CD8-positive, alpha-beta memory T cell (primary cell): ENCODE measurements around the gene SLC31A2. TPM values are rescaled to one million over a fixed set of nuclear protein-coding genes. Genes with fewer than 3 reads are reported as not detected.
"Not testable (repeated sequence)": the region's sequence is repeated elsewhere in the genome, so short reads cannot be mapped to it uniquely, and the experiment has no call there.

Experiments
- CTCF ChIA-PET: fragments of 350-600 bp; sonication (Branson Sonifier 250); formaldehyde crosslinking; loops from one replicate; lab custom pipeline; 2021; ENCODE audit warnings: antibody characterized with exemption; lab: Charles Lee
- POLR2A ChIA-PET: fragments of 350-600 bp; sonication (Branson Sonifier 250); formaldehyde crosslinking; loops from one replicate; lab custom pipeline; 2021; ENCODE audit warnings: antibody characterized with exemption; lab: Charles Lee
- DNase-seq, 5 donors: peaks; one replicate each; pipeline versions ENCODE4 v3.0.0 to v3.0.0-alpha.2; 2020 to 2022; ENCODE audit warnings: mixed read lengths in 1 of 5
- H3K27ac ChIP-seq: one replicate; pipeline ENCODE4 v1.7.0; 2013; ENCODE audit warnings: low read depth, mild to moderate bottlenecking, low read length, moderate library complexity
- H3K27me3 ChIP-seq: 2 replicates; pipeline ENCODE4 v1.7.0; 2013; ENCODE audit warnings: low read length, mild to moderate bottlenecking; ENCODE audit not compliant: insufficient read depth, poor library complexity, severe bottlenecking
- H3K36me3 ChIP-seq: 2 replicates; pipeline ENCODE4 v1.7.0; 2013; ENCODE audit warnings: mild to moderate bottlenecking, low read length, moderate library complexity; ENCODE audit not compliant: insufficient read depth
- H3K4me1 ChIP-seq: 2 replicates; pipeline ENCODE4 v1.7.0; 2013; ENCODE audit warnings: mild to moderate bottlenecking, low read length, moderate library complexity; ENCODE audit not compliant: insufficient read depth
- H3K4me3 ChIP-seq: 2 replicates; pipeline ENCODE4 v1.7.0; 2013; ENCODE audit warnings: mild to moderate bottlenecking, low read length
- H3K9me3 ChIP-seq: 2 replicates; pipeline ENCODE4 v1.7.0; 2013; ENCODE audit warnings: mild to moderate bottlenecking, low read length
- H3K27ac Mint-ChIP-seq, 8 donors: one replicate each; pipeline ENCODE4 v1.8.0; 2020 to 2021; ENCODE audit warnings: mixed read lengths in 8 of 8, mild to moderate bottlenecking in 6 of 8, inconsistent platforms in 3 of 8, moderate library complexity in 3 of 8
- H3K27me3 Mint-ChIP-seq, 2 donors: one replicate each; pipeline ENCODE4 v1.8.0; 2020 to 2021; ENCODE audit warnings: mixed read lengths in 2 of 2, mild to moderate bottlenecking in 1 of 2, moderate library complexity in 1 of 2
- H3K36me3 Mint-ChIP-seq, 3 donors: one replicate each; pipeline ENCODE4 v1.8.0; 2020 to 2021; ENCODE audit warnings: mixed read lengths in 3 of 3, inconsistent platforms in 1 of 3, mild to moderate bottlenecking in 1 of 3
- H3K4me1 Mint-ChIP-seq, 3 donors: one replicate each; pipeline ENCODE4 v1.8.0; 2020 to 2021; ENCODE audit warnings: mixed read lengths in 3 of 3, inconsistent platforms in 1 of 3, mild to moderate bottlenecking in 1 of 3
- H3K4me3 Mint-ChIP-seq, 7 donors: one replicate each; pipeline ENCODE4 v1.8.0; 2020 to 2021; ENCODE audit warnings: mixed read lengths in 7 of 7, mild to moderate bottlenecking in 6 of 7, moderate library complexity in 4 of 7, inconsistent platforms in 2 of 7
- H3K9me3 Mint-ChIP-seq, 5 donors: one replicate each; pipeline ENCODE4 v1.8.0; 2020 to 2022; ENCODE audit warnings: mixed read lengths in 5 of 5, mild to moderate bottlenecking in 3 of 5, moderate library complexity in 2 of 5, inconsistent platforms in 1 of 5
- polyA plus RNA-seq: library from polyadenylated mRNA; unstranded; fragments of 300-500 nt; fragmentation: Illumina TruSeq; gene quantifications from one replicate; pipeline ENCODE4 v1.2.3, GENCODE V29; 2021
- total RNA-seq, 2 experiments: library from RNA; stranded (reverse); gene quantifications; one replicate each; pipeline ENCODE4 v1.2.3, GENCODE V29; 2021

Gene SLC31A2, protein sequence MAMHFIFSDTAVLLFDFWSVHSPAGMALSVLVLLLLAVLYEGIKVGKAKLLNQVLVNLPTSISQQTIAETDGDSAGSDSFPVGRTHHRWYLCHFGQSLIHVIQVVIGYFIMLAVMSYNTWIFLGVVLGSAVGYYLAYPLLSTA
- total RNA-seq (1 to 10 TPM; 5.4 to 5.9 TPM), polyA plus RNA-seq (5.2 TPM)

DNA sequence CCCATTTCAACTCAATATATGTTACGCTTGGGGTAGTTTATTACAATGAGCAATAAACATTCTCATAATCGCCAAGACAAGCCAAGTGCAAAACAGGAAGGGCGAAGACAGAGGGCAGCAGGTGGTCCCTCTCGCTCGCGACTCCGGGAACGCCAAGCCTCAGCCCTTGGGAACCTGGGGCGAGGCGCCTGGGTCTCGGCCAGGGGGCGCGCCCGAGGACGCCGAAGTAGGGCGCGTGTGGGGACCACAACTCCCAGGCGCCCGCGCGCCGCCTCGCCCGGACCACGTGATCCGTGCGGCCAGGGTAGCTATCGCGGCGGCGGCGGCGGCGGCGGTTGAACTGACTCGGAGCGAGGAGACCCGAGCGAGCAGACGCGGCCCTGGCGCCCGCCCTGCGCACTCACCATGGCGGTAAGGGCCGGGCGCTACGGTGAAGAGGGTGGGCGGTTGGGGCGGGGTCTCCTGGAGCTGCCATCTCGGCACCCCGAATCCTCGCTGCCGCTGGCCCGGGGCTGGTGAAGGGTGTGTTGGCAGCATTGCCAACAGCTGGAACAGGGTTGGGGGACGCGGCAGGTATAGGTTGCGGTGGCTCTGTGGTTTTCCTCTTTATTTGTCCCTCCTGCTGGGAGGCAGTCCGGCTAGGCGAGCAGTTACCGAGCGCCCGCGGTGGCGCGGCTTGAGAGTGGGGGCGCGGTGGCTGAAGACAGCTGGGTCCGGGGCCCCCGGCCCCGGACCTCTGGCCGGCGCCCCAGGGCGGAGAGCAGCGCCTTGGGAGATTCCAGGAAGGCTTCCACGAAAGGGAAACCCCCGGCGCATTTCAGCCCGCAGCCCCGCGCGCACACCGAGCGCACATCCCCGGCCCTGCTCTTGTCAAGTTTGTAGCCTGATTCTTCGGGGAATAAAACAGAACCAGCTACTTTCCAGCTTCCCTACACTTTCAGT, at the start of gene SLC31A2:
SLC31A2 (plus strand) TSS at position 338 of the 942 bp plus-strand sequence; CDS start at position 406, 68 bp downstream.
- H3K27me3 ChIP-seq, result no peaks in the 10 kb centered on the region
- DNase-seq, result peak; percentile 78 to 88 (median 82)
- Mint-ChIP-seq H3K36me3 (peaks cover 0 to 3% (median 0%) of the 10 kb centered on the region in 3 donors), H3K9me3 (no peaks in the 10 kb centered on the region), H3K27me3 (peaks cover 2% of the 10 kb centered on the region in 2 donors), H3K4me1 (peaks cover 28 to 43% (median 37%) of the 10 kb centered on the region in 3 donors), H3K4me3 (peak within 1 kb of the TSS; percentile 67 to 91 (median 83)), H3K27ac (peak within 1 kb of the TSS; percentile 64 to 90 (median 77))
- H3K4me1 ChIP-seq, result peaks cover 19% of the 10 kb centered on the region
- H3K4me3 ChIP-seq, result peak within 1 kb of the TSS; percentile 70
- peak within 1 kb of the TSS; percentile 28 for H3K27ac ChIP-seq
- H3K36me3 ChIP-seq, result no peaks in the 10 kb centered on the region
- no peaks in the 10 kb centered on the region for H3K9me3 ChIP-seq
- POLR2A ChIA-PET, result interaction anchor here (0.6 to 1.5 kb wide), 2 partner anchors 70 to 127 kb away, joined by 3 to 4 read pairs; no protein-coding TSS in a partner anchor
- CTCF ChIA-PET, result interaction anchor here (0.5 to 2.4 kb wide), 6 partner anchors 8 to 249 kb away, joined by 3 to 11 read pairs (median 4); partner anchors contain the start of genes FKBP15 and SLC31A1

DNA sequence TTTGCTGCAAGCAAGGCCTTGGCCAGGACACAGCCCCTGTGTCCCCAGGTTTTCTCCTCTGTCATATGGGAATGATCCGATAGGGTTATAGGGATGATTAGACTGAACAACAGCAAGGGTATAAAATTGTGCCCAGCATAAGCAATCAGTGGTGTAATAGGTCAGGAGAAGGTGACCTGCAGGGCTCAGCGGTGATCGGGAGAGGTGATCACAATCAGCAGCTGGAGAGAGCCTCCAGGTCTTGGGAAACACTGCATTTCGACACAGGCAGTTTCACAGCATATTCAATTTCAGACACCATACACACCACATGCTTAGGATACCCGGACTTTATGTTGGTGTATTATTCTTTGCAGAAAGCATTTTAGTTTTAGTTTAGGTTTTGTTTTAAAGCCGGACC, 45.5 kb upstream of the SLC31A2 start:
- DNase-seq, H3K27ac ChIP-seq, H3K27ac Mint-ChIP-seq, H3K4me1 Mint-ChIP-seq, H3K4me3 Mint-ChIP-seq, H3K9me3 ChIP-seq, H3K27me3 ChIP-seq, H3K27me3 Mint-ChIP-seq, H3K9me3 Mint-ChIP-seq, POLR2A ChIA-PET, H3K36me3 Mint-ChIP-seq, CTCF ChIA-PET, H3K36me3 ChIP-seq, H3K4me1 ChIP-seq, H3K4me3 ChIP-seq: not testable (repeated sequence)

DNA sequence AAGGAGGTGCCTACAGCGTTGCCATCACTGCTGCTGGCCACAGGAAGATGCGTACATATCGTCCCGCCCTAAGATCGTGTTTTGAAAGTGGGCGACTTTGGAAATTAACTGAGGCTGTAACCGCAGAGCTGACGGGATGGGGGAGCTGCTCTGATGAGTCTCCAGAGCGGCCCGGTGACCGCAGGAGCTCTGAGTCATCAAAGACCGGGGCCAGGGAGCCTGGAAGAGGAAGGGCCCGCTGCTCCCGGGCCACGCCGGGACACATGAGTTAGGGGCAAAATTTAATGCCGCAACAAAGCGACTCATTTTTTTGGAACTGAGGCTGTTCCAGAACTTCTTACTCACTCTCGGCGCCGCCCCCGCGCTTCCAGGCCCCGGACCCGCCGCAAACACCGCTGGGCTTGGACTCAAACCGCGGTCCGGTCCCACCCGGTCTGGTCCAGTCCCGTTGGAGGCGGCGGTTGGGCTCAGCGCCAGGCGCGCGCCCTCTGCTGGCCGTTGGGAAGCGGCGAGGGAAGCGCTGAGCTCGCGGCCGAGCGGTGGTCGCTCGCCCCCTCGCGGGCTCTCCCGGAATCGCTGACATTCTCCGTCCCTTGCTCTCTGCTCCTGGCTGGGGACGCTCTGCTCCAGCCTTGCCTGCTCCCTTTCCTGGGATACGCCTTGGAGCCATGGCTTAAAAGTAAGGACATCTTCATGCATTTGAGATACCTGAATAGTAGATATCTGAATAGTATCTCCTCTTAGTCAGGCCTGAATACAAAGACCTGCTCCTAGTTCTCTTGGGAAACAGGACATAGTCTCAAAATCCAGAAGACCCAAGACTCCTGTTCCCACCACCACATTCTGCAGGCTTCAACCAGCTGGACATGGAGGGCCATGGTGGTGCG, 39.5 kb upstream of the SLC31A2 start:
- H3K27ac Mint-ChIP-seq, H3K27me3 ChIP-seq, H3K4me1 ChIP-seq, H3K9me3 ChIP-seq, H3K9me3 Mint-ChIP-seq, H3K4me3 ChIP-seq, H3K27me3 Mint-ChIP-seq, H3K27ac ChIP-seq, POLR2A ChIA-PET, H3K36me3 ChIP-seq, H3K36me3 Mint-ChIP-seq, H3K4me1 Mint-ChIP-seq, H3K4me3 Mint-ChIP-seq: not testable (repeated sequence)
- peak in 1 of 5 donors; percentile 13 for DNase-seq
- CTCF ChIA-PET, result interaction anchor here (0.9 to 2.0 kb wide), 6 partner anchors 10 to 549 kb away, joined by 3 to 7 read pairs (median 4); no protein-coding TSS in a partner anchor

DNA sequence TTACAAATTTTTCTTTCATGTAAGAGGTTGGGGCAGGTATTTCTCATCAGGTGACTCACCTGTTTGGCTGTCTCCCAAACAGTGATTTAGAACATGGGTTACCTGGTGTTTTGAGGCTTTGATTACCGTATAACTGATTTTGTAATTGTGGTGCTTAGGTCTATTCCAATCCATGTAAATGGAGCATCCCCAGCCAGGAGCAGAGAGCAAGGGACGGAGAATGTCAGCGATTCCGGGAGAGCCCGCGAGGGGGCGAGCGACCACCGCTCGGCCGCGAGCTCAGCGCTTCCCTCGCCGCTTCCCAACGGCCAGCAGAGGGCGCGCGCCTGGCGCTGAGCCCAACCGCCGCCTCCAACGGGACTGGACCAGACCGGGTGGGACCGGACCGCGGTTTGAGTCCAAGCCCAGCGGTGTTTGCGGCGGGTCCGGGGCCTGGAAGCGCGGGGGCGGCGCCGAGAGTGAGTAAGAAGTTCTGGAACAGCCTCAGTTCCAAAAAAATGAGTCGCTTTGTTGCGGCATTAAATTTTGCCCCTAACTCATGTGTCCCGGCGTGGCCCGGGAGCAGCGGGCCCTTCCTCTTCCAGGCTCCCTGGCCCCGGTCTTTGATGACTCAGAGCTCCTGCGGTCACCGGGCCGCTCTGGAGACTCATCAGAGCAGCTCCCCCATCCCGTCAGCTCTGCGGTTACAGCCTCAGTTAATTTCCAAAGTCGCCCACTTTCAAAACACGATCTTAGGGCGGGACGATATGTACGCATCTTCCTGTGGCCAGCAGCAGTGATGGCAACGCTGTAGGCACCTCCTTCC, 37.9 kb upstream of the SLC31A2 start:
- H3K27me3 ChIP-seq, H3K36me3 Mint-ChIP-seq, H3K4me1 Mint-ChIP-seq, H3K9me3 Mint-ChIP-seq, POLR2A ChIA-PET, H3K27me3 Mint-ChIP-seq, H3K27ac Mint-ChIP-seq, H3K4me1 ChIP-seq, H3K36me3 ChIP-seq, H3K4me3 ChIP-seq, H3K27ac ChIP-seq, H3K9me3 ChIP-seq: not testable (repeated sequence)
- peak overlapping the region in 1 of 7 donors; percentile 29 for H3K4me3 Mint-ChIP-seq
- DNase-seq, result peak in 1 of 5 donors; percentile 1
- CTCF ChIA-PET, result interaction anchor here (0.8 to 2.0 kb wide), 7 partner anchors 10 to 548 kb away, joined by 3 to 7 read pairs (median 3); no protein-coding TSS in a partner anchor

DNA sequence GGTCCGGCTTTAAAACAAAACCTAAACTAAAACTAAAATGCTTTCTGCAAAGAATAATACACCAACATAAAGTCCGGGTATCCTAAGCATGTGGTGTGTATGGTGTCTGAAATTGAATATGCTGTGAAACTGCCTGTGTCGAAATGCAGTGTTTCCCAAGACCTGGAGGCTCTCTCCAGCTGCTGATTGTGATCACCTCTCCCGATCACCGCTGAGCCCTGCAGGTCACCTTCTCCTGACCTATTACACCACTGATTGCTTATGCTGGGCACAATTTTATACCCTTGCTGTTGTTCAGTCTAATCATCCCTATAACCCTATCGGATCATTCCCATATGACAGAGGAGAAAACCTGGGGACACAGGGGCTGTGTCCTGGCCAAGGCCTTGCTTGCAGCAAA, 32.0 kb upstream of the SLC31A2 start:
- DNase-seq, H3K4me1 Mint-ChIP-seq, H3K27ac ChIP-seq, H3K4me1 ChIP-seq, H3K9me3 Mint-ChIP-seq, H3K36me3 ChIP-seq, H3K27ac Mint-ChIP-seq, POLR2A ChIA-PET, H3K9me3 ChIP-seq, H3K27me3 ChIP-seq, H3K4me3 Mint-ChIP-seq, H3K36me3 Mint-ChIP-seq, H3K27me3 Mint-ChIP-seq, CTCF ChIA-PET, H3K4me3 ChIP-seq: not testable (repeated sequence)

DNA sequence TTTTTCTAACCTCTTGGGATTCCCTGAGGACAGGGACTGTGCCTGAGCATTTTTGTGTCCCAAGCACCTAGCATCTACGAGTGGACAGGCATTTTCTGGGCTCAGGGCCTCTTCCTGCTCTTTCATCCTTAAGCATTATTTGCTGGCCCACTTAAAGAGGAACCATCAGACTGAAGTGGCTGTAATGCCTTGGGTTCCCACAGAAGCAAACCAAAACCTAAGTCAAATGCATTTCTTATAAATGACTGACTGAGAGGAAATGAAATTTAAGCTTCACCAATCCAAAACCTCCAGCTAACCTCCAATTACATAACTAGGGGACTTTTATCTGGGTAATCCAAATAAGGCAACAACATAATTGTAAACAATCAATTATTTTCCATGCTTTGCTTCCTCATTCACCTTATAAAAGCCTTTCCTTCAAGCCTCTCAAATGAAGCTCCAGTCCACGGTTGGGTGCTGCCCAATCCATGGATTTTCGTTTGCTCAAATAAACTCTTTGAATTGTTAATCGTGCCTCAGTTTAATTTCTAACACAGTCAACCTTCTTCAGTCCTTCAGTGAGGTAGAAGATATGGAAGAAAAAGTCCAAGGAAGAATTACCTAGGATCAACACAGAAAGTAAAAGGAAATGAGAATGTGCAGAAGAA, 25.3 kb upstream of the SLC31A2 start:
- Histone ChIP-seq H3K36me3 (no peaks in the 10 kb centered on the region), H3K27me3 (no peaks in the 10 kb centered on the region), H3K27ac (no peak overlapping the region), H3K4me1 (no peaks in the 10 kb centered on the region), H3K9me3 (no peaks in the 10 kb centered on the region), H3K4me3 (no peak overlapping the region)
- no peak for DNase-seq
- Mint-ChIP-seq H3K4me3 (no peak overlapping the region), H3K36me3 (peaks cover 0 to 2% (median 0%) of the 10 kb centered on the region in 3 donors), H3K27ac (no peak overlapping the region), H3K9me3 (no peaks in the 10 kb centered on the region), H3K27me3 (peaks cover 14 to 51% of the 10 kb centered on the region in 2 donors), H3K4me1 (no peaks in the 10 kb centered on the region)
- ChIA-PET POLR2A (no interaction called here), CTCF (no interaction called here)

DNA sequence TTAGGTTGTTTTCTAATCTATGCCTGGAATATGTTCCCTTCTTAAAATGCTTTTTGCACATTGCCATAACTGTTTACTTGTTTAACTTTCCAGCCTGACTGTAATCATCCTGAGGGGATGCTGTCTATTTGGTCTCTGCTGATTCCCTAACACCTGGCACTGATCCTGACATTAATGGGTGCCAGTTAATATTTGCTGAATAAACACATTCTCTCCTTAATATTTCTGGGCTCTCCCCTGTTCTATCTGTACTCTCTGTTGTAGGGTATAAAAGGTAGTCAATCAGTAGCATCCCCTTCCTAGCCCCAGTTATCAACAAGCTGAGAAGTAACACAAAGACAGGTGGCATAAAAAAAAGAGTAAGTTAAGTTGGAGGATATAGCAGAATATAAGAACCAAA, 21.3 kb upstream of the SLC31A2 start:
- CTCF ChIA-PET, result no interaction called here

More for the DNA sequence above, 21.3 kb upstream of the SLC31A2 start:
- H3K9me3 ChIP-seq, result no peaks in the 10 kb centered on the region
- H3K9me3 Mint-ChIP-seq, result no peaks in the 10 kb centered on the region
- POLR2A ChIA-PET, result no interaction called here
- no peaks in the 10 kb centered on the region for H3K36me3 ChIP-seq
- H3K27ac Mint-ChIP-seq, result no peak overlapping the region
- H3K4me1 ChIP-seq, result no peaks in the 10 kb centered on the region
- H3K4me3 Mint-ChIP-seq, result no peak overlapping the region
- H3K4me1 Mint-ChIP-seq, result no peaks in the 10 kb centered on the region
- H3K27me3 ChIP-seq, result no peaks in the 10 kb centered on the region
- DNase-seq, result no peak
- no peak overlapping the region for H3K4me3 ChIP-seq
- H3K36me3 Mint-ChIP-seq, result peaks cover 0 to 2% (median 0%) of the 10 kb centered on the region in 3 donors
- H3K27ac ChIP-seq, result no peak overlapping the region
- H3K27me3 Mint-ChIP-seq, result peaks cover 11 to 58% of the 10 kb centered on the region in 2 donors
